Measurements from ENCODE around the gene ZNF451. TPM values are rescaled to one million over a fixed set of nuclear protein-coding genes. Genes with fewer than 3 reads are reported as not detected.

The ZNF451 gene
- polyA plus RNA-seq, 1 donor: 27.6 TPM

Other genes starting within 250 kb of the ZNF451 start
- 1.2 TPM for gene BEND6, start 135.1 kb upstream of the ZNF451 start, polyA plus RNA-seq
- 12.9 TPM for gene KIAA1586, start 43.5 kb upstream of the ZNF451 start, polyA plus RNA-seq
- gene BAG2, start 82.1 kb downstream of the ZNF451 start, polyA plus RNA-seq: 4.3 TPM
- 16.3 TPM for gene RAB23, start 132.1 kb downstream of the ZNF451 start, polyA plus RNA-seq
- 9.5 TPM for gene PRIM2, start 227.4 kb downstream of the ZNF451 start, polyA plus RNA-seq

Data from large intestine (tissue), 1 donor.